Measurements from ENCODE around the gene ZIM2.

The ZIM2 gene

DNA sequence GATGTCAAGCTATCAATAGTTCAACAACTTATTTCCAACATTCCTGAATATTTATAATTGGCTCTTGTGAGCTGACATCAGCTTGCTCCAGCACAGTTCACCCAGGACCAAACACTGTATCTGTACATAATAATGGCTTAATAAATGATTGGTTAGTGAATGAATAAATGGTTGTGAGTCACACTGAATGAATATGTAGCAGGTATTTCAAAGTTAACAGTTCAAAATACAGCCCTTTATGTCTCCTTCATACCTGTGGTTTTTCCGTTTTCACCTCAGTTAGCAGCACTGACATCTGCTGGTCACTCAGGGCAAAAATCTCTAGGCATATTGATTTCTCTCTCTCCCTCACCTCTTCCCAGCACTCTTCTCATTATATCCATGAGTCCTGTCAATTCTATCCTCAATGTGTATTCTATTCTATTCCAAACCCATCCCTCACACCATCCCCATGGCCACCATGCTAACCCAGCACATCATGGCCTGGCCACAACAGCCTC is 76.3 kb downstream of the ZIM2 start:
- TF ChIP-seq, protein P1, sequence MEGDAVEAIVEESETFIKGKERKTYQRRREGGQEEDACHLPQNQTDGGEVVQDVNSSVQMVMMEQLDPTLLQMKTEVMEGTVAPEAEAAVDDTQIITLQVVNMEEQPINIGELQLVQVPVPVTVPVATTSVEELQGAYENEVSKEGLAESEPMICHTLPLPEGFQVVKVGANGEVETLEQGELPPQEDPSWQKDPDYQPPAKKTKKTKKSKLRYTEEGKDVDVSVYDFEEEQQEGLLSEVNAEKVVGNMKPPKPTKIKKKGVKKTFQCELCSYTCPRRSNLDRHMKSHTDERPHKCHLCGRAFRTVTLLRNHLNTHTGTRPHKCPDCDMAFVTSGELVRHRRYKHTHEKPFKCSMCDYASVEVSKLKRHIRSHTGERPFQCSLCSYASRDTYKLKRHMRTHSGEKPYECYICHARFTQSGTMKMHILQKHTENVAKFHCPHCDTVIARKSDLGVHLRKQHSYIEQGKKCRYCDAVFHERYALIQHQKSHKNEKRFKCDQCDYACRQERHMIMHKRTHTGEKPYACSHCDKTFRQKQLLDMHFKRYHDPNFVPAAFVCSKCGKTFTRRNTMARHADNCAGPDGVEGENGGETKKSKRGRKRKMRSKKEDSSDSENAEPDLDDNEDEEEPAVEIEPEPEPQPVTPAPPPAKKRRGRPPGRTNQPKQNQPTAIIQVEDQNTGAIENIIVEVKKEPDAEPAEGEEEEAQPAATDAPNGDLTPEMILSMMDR (IDR thresholded peaks at IDR 0.05; ENCODE audit: low read depth, low read length), result no peak
- no peak overlapping the region for H3K4me3 ChIP-seq (replicated peaks in 1 of 2; ENCODE audit: low read depth in 2 of 2, low read length in 2 of 2)
- DNase-seq (ENCODE audit: low read depth in 2 of 2), result no peak

DNA sequence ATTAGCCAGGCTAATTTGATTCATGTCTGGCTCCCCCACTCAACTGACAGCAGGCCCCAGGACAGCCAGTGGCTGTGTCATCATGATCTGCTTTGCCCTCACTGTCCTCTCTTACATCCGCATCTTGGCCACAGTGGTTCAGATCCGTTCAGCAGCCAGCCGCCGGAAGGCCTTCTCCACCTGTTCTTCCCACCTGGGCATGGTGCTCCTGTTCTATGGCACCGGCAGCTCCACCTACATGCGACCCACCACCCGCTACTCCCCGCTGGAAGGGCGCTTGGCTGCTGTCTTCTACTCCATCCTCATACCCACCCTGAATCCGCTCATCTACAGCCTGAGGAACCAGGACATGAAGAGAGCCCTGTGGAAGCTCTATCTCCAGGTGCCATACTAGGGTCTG is 79.7 kb downstream of the ZIM2 start:
- no peak for DNase-seq (ENCODE audit: low read depth in 2 of 2)
- TF ChIP-seq, protein P1 (IDR thresholded peaks at IDR 0.05; ENCODE audit: low read depth, low read length), result no peak
- H3K4me3 ChIP-seq (replicated peaks in 1 of 2; ENCODE audit: low read depth in 2 of 2, low read length in 2 of 2), result no peak overlapping the region

DNA sequence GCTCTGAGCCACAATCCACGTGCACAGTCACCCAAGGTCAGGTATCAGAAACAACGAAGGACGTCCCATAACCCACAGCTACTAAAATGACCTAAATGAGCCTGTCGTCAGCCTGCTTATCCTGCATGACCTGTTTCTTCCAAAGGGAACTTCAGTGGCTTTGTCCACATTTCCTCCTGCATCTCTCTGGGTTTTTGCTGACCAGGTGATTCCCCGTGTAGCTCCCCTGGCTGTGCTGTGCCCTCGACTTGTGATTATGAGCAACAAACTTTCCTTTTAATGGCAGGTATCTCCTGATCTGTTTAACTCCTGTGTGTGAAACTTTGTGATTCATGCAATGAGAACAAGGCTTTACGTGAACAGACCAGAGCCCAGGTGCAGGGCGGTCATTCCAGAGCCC is 81.0 kb downstream of the ZIM2 start:
- TF ChIP-seq, protein P1 (IDR thresholded peaks at IDR 0.05; ENCODE audit: low read depth, low read length), result no peak
- no peak for DNase-seq (ENCODE audit: low read depth in 2 of 2)
- H3K4me3 ChIP-seq (replicated peaks in 1 of 2; ENCODE audit: low read depth in 2 of 2, low read length in 2 of 2), result no peak overlapping the region

DNA sequence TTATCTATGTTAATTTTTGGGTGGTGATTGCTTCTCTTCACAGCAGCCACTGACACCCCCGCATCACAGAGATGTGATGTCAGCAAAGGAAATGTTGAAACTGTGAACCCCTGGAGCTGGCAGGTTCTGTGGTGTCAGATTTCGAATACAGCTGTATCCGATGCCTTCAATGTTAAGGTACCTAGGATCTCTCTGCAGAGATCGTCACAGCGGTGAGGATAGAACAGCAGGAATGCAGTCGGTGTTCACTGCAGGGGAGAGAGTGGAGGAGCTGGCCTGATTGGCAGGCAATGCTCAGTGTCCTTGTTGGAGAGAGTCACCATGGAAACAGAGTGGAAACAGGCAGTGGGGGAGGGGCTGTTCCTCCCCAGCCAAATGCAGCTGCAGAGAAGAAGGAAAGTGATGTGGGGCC is 89.4 kb downstream of the ZIM2 start:
- TF ChIP-seq, protein P1 (IDR thresholded peaks at IDR 0.05; ENCODE audit: low read depth, low read length), result no peak
- H3K4me3 ChIP-seq (replicated peaks in 1 of 2; ENCODE audit: low read depth in 2 of 2, low read length in 2 of 2), result no peak overlapping the region
- no peak for DNase-seq (ENCODE audit: low read depth in 2 of 2)

DNA sequence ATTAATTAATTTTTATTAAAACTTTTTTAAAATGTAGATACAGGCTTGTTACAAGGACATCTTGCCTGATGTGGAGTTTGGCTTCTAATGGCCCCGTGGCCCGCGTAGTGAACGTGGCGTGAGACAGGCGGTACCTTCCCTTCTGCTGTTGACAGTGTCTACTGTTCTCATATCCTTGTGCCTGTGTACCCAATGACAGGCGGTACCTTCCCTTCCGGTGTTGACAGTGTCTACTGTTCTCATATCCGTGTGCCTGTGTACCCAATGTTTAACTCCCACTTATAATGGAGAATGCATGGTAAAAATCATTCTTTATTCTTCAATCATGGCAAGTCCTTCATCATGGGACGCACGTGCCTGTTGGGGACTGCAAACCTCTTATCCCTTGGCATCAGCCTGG is 89.9 kb downstream of the ZIM2 start:
- TF ChIP-seq, protein P1 (IDR thresholded peaks at IDR 0.05; ENCODE audit: low read depth, low read length), result no peak
- no peak overlapping the region for H3K4me3 ChIP-seq (replicated peaks in 1 of 2; ENCODE audit: low read depth in 2 of 2, low read length in 2 of 2)
- DNase-seq (ENCODE audit: low read depth in 2 of 2), result no peak

DNA sequence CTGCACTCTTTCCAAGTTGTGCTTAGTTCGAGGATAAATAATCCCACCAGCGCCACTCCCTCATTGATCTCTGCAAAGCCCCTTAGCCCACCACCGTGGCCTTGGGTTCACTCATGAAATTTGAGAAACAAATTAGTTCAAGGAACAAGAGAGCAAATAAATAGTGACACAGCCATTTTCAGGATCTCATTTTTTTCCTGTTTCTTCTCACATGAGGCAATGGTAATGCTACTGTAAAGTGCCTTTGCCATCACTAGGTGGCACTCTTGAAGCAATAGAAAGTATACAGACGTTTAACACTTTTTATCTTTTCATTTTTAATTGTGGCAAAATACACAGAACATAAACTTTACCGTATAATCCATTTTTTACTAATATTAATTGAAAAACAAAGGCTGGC is 92.1 kb downstream of the ZIM2 start:
- no peak overlapping the region for H3K4me3 ChIP-seq (replicated peaks in 1 of 2; ENCODE audit: low read depth in 2 of 2, low read length in 2 of 2)
- DNase-seq (ENCODE audit: low read depth in 2 of 2), result peak; percentile 8 to 32
- TF ChIP-seq, protein P1 (IDR thresholded peaks at IDR 0.05; ENCODE audit: low read depth, low read length), result peak; percentile 22

DNA sequence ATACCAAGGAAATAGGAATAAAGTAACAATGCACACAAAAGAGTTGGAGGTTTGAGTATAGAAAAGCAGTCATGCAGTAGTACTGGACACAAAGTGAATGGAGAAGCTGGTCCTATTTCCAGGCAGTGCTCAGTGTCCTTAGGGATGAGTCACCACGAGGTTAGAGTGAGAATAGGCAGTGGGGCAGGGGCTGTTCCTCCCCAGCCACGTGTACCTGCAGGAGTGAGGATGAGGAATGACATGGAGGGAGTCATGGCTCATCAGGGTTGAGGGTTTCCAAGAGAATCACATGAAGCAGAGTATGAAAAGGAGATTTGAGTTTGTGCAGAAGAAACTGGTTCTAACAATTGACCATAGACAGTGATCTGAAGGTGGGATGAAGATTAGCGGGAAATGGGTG is 94.2 kb downstream of the ZIM2 start:
- no peak for DNase-seq (ENCODE audit: low read depth in 2 of 2)
- no peak overlapping the region for H3K4me3 ChIP-seq (replicated peaks in 1 of 2; ENCODE audit: low read depth in 2 of 2, low read length in 2 of 2)
- TF ChIP-seq, protein P1 (IDR thresholded peaks at IDR 0.05; ENCODE audit: low read depth, low read length), result no peak

Data from cardiac fibroblast (primary cell).